MM.1S (cell line): ENCODE data around the gene USP25.

Experiments
- DNase-seq: peaks from one replicate; pipeline ENCODE4 v3.0.0-alpha.2; 2015
- H2AFZ ChIP-seq: fragments of 300-600 bp; sonication (generic); 2 replicates; pipeline ENCODE4 v1.6.0; 2016; ENCODE audit warnings: antibody characterized with exemption, low read length
- H3F3A ChIP-seq: fragments of 300-600 bp; sonication (generic); 2 replicates; pipeline ENCODE4 v1.6.1; 2016; ENCODE audit warnings: mild to moderate bottlenecking, antibody characterized with exemption, low read length, moderate library complexity, mixed read lengths; ENCODE audit not compliant: insufficient read depth
- H3K27ac ChIP-seq: fragments of 300-600 bp; sonication (generic); 2 replicates; pipeline ENCODE4 v1.5.1; 2016; ENCODE audit warnings: mild to moderate bottlenecking, low read length
- H3K27me3 ChIP-seq: fragments of 300-600 bp; sonication (generic); replicated peaks from 2 replicates; pipeline ENCODE4 v1.6.0; 2016; ENCODE audit warnings: low read length; ENCODE audit not compliant: insufficient read depth
- H3K36me3 ChIP-seq: fragments of 300-600 bp; sonication (generic); replicated peaks from 2 replicates; pipeline ENCODE4 v1.6.1; 2016; ENCODE audit warnings: mild to moderate bottlenecking, low read length, mixed read lengths; ENCODE audit not compliant: insufficient read depth
- H3K4me1 ChIP-seq: fragments of 300-600 bp; sonication (generic); 2 replicates; pipeline ENCODE4 v1.6.1; 2016; ENCODE audit warnings: low read length, mixed read lengths
- H3K4me2 ChIP-seq: fragments of 300-600 bp; sonication (generic); 2 replicates; pipeline ENCODE4 v1.6.0; 2016; ENCODE audit warnings: low read depth, low read length
- H3K4me3 ChIP-seq: fragments of 300-600 bp; sonication (generic); 2 replicates; pipeline ENCODE4 v1.5.1; 2016; ENCODE audit warnings: low read length, mixed read lengths
- H3K79me2 ChIP-seq: fragments of 300-600 bp; sonication (generic); 2 replicates; pipeline ENCODE4 v1.6.1; 2016; ENCODE audit warnings: mixed run types, low read length, mixed read lengths
- H3K9ac ChIP-seq: fragments of 300-600 bp; sonication (generic); 2 replicates; pipeline ENCODE4 v1.6.1; 2016; ENCODE audit warnings: low read length, mixed read lengths
- H3K9me2 ChIP-seq: fragments of 300-600 bp; sonication (generic); replicated peaks from 2 replicates; pipeline ENCODE4 v1.6.1; 2016; ENCODE audit warnings: mild to moderate bottlenecking, low read length, mixed read lengths; ENCODE audit not compliant: insufficient read depth
- H3K9me3 ChIP-seq: fragments of 300-600 bp; sonication (generic); replicated peaks from 2 replicates; pipeline ENCODE4 v1.6.1; 2016; ENCODE audit warnings: mild to moderate bottlenecking, low read length, mixed read lengths; ENCODE audit not compliant: insufficient read depth
- H4K20me1 ChIP-seq: fragments of 300-600 bp; sonication (generic); 2 replicates; pipeline ENCODE4 v1.6.1; 2016; ENCODE audit warnings: mild to moderate bottlenecking, low read length, moderate library complexity, mixed read lengths; ENCODE audit not compliant: insufficient read depth
- CTCF ChIP-seq: fragments of 300-600 bp; sonication (generic); IDR thresholded peaks from 2 replicates; pipeline ENCODE4 v1.5.1; 2016; ENCODE audit warnings: antibody characterized with exemption, low read length, mixed read lengths
- EZH2 ChIP-seq: fragments of 300-600 bp; sonication (generic); optimal IDR thresholded peaks from 2 replicates; pipeline ENCODE3; 2017; ENCODE audit warnings: low read depth, mild to moderate bottlenecking, antibody characterized with exemption, low read length, mixed read lengths
- EZH2phosphoT487 ChIP-seq: fragments of 300-600 bp; sonication (generic); IDR thresholded peaks from 2 replicates; pipeline ENCODE4 v1.6.1; 2018; ENCODE audit warnings: antibody characterized with exemption, low read length

The USP25 gene

GRCh38 chr21:15761507-15762100, 31.8 kb downstream of the USP25 start:
- H3K4me2 ChIP-seq = no peak overlapping the region
- H3K27me3 ChIP-seq = no peaks in the 10 kb centered on the region
- H3K4me3 ChIP-seq = no peak overlapping the region
- H3F3A ChIP-seq = no peaks in the 10 kb centered on the region
- 0 out of 2 replicates have a peak, but pooled peaks cover 4% of the 10 kb centered on the region for H3K4me1 ChIP-seq
- no peak for DNase-seq
- H3K79me2 ChIP-seq = peaks cover 42% of the 10 kb centered on the region
- H3K9me2 ChIP-seq = no peaks in the 10 kb centered on the region
- H3K36me3 ChIP-seq = no peaks in the 10 kb centered on the region
- H3K9ac ChIP-seq = no peak overlapping the region
- no peaks in the 10 kb centered on the region for H3K9me3 ChIP-seq
- TF ChIP-seq EZH2phosphoT487 (no peak), CTCF (no peak), EZH2 (no peak)
- H2AFZ ChIP-seq = no peak overlapping the region
- no peak overlapping the region for H3K27ac ChIP-seq
- H4K20me1 ChIP-seq = no peaks in the 10 kb centered on the region

DNA sequence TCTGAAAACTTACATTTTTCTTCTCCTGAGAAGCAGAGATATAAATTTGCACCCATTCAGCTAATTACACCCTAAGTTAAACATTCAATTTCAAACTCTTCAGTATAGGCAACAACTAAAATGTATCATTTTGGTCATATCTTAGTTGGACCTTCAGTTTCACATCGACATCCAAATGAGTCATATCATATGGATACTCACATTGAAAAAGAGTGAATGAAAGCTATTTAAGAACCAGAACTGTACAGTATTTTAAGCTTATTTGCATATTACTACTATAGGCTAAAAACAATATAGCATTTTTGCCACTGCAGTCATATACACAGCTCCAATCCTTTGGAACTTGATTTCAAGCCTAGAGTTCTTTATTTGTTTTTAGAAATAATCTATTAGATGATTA, 33.6 kb downstream of the USP25 start:
- no peak overlapping the region for H3K27ac ChIP-seq
- no peak for TF ChIP-seq CTCF
- TF ChIP-seq EZH2phosphoT487 = no peak
- no peak for TF ChIP-seq EZH2
- H3K27me3 ChIP-seq = no peaks in the 10 kb centered on the region
- no peaks in the 10 kb centered on the region for H3K9me3 ChIP-seq
- H2AFZ ChIP-seq = no peak overlapping the region
- H3K9ac ChIP-seq = no peak overlapping the region
- H3K4me2 ChIP-seq = no peak overlapping the region
- H3K79me2 ChIP-seq = peaks cover 29% of the 10 kb centered on the region
- H3K36me3 ChIP-seq = no peaks in the 10 kb centered on the region
- no peak overlapping the region for H3K4me3 ChIP-seq
- H3K4me1 ChIP-seq = no peaks in the 10 kb centered on the region
- no peak for DNase-seq
- no peaks in the 10 kb centered on the region for H3F3A ChIP-seq
- no peaks in the 10 kb centered on the region for H3K9me2 ChIP-seq
- H4K20me1 ChIP-seq = no peaks in the 10 kb centered on the region

- H3K27me3 ChIP-seq = no peaks in the 10 kb centered on the region
- TF ChIP-seq CTCF = no peak
- no peak for TF ChIP-seq EZH2
- no peak for TF ChIP-seq EZH2phosphoT487
- no peaks in the 10 kb centered on the region for H3K36me3 ChIP-seq
- no peaks in the 10 kb centered on the region for H4K20me1 ChIP-seq
- H3F3A ChIP-seq = no peaks in the 10 kb centered on the region
- no peak overlapping the region for H2AFZ ChIP-seq
- H3K9ac ChIP-seq = no peak overlapping the region
- H3K27ac ChIP-seq = no peak overlapping the region
- H3K79me2 ChIP-seq = peaks cover 19% of the 10 kb centered on the region
- no peaks in the 10 kb centered on the region for H3K9me2 ChIP-seq
- H3K4me2 ChIP-seq = no peak overlapping the region
- DNase-seq = no peak
- no peaks in the 10 kb centered on the region for H3K9me3 ChIP-seq
- H3K4me3 ChIP-seq = no peak overlapping the region
- H3K4me1 ChIP-seq = no peaks in the 10 kb centered on the region
Observed at GRCh38 chr21:15764878-15765277, 35.1 kb downstream of the USP25 start.
